Occipital lobe (tissue), 2 donors: ENCODE data around the gene MOV10. TPM values are rescaled to one million over a fixed set of nuclear protein-coding genes. Genes with fewer than 3 reads are reported as not detected.
A peak's percentile ranks its signal among the peaks of the same experiment; 100 is the strongest.

Experiments
- DNase-seq: peaks from one replicate; lab custom pipeline; 2025; lab: John Stamatoyannopoulos, UW
- total RNA-seq: library from RNA; depleted of rRNA; stranded (reverse); fragments of >200 nt; gene quantifications from one replicate; pipeline ENCODE4 v1.2.3, GENCODE V29; 2014

The MOV10 gene
- total RNA-seq, 1 donor from 2014 or later = 3.7 TPM

DNA sequence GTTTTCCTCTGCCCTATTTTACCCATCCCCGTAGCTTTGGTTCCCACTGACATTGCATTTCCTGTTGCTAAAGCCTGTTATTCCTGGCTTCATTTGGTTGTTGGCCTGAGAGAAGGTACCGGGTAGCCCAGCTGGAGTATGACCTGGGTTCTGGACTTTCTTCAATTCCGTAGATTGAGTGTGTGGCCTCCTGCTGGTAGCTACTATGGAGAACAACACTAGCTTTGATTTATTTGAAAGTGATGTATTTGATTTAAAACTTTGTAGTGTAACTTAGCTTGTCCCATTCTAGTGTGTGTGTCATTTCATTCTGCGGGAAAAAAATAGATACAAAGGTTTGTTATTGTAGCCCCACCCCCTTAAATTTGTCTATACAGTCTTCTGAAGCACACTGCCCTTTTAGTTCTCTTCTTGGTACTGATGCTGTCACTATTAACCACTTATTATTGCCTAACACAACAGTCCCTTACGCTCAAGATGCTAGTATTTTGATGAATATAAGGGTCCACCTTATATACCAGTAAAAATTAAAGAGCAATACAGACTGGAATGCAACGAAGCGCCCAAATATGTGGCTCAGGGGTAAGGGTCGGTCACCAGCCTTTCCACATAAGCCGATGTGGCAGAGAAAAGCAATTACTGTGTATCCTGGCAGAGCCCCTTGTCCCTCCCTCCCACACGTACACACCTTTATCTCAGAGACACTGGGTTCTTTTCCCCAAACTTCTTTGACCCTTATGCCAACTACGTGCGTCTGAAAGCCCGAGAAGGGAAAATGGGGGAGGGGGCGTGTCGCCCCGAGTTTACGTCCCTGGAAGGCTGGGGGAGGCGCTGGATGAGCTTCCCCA is 643 bp upstream of the MOV10 start:
- no peak for DNase-seq

DNA sequence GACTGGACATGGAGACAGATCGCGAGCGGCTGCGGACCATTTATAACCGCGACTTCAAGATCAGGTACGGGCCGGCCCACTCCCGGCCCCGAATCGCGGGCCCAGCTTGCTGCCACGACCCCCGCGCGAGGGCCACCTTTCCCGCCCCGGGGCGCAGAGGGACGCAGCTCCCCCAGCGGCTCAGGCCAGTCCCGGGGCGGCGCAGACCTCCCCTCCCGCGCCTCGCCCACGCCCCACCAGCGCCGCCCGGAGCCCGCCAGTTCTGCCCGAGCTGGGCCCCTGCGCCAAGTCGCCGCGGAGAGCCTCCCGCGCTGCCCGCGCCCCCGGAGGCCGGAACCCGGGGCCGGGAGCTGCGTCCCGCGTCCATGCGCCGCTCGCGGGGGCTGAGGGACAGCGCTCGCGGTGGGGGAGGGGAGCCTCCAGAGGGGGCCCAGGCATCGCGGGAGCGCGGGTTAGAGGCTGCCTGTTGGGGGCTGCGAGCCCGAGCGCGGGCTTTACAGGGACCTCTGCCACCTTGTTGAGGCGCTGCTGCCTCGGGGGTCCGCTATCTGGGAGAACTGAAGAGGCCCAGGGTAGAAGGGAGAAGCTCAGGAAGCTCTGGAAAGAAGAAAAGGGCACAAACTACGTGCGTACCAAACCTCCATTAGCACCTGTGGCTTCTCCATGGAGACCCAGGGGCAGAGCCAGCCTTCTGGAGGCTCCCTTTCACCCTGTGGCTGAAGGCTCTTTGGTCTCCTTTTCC is 698 bp downstream of the MOV10 start:
- peak; percentile 57 for DNase-seq

GRCh38 chr1:112675728-112676381 is 1.4 kb downstream of the MOV10 start:
- no peak for DNase-seq

DNA sequence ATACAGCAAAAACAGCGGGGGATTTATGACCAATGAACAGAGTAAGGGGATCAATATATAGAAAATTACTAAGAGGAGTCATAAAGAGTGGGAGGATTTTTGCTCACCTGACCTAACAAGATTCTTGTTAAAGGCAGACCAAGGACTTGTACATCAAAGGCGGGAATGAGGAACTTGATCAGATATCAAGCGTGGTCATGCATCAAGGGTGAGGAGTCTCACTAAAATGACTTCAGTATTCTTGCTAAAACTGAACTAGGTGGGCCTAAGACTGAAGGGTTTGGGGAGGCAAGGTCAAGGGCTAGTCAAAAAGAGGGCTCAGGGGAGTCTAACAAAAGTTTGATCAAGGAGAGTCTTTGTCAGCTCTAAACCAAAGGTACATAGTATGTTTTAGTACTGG is 2.1 kb downstream of the MOV10 start:
- DNase-seq = no peak

GRCh38 chr1:112677501-112677900 is 3.0 kb downstream of the MOV10 start:
- DNase-seq = no peak

DNA sequence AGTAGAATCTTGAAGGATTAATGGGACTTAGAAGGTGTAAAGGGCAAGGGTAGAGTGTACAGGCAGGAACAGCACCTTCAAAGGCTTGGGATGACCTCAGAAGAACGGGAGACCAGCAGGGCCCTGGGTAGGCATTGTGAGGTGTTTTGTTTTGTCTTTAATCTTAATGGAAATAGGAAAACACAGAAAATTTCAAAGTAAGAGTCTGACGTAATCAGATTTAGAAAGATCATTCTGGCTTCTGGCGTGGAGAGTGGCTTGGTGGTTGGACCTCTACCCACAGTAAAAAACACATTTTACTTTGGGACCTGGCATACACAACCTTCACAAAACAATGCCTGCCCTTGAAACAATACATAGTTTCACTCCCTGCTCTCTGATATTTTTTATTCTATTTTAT is 4.1 kb downstream of the MOV10 start:
- no peak for DNase-seq

DNA sequence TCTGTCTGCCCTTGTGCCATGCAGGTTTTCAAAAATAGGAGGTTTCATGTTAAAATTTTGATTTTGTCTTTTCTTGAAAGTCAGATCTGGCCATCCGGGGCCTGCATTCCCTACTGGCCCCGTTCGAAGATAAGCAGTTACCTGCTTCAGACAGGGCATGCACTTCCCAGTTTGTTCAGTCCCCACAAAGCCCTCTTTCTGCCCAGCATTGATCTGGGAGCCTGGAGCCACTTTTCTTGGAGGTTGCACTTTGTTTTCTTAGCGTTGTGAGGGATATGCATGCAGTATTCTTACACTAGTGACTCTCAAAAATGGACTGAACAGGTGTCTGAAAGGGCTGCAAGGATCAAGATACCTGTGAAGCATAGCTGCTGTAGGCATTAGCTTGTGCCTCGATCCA is 11.5 kb downstream of the MOV10 start:
- no peak for DNase-seq

DNA sequence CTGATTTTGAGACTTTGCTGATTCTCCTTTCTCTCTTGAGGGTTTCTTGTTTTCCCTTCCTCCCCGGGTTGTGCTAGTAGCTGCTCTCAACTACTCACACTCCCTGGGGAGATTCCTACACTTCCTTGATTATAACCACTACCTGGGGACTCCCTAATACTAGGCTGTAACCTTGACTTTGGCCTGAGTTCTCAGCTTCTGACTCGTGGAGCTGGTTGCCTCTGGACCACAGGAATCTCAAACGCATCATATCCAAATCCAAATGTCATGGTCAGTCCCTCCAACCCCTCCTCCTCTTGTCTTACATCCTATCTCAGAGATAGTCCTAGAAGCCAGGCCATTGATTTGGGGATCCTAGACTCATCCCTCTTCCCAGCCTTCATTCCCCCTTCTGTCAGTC is 12.0 kb downstream of the MOV10 start:
- no peak for DNase-seq

DNA sequence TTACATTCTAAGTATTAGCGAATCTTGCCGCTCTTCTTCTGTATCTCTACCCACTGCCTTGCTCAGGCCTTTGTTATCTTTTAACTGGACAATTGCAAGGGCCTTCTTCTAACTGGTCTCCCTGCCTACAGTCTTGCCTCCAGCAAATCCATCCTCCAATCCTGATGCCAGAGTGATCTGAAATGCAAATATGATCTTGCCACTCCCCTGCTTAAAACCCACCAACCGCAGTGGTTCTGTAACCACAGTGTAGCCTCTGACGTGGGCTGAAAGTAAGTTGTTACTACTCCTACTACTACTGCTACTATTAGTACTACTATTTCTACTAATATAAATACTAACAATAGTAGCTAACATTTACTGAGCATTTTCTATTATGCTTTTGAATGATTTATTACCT is 12.4 kb downstream of the MOV10 start:
- DNase-seq = no peak

- no peak for DNase-seq
Measured at GRCh38 chr1:112687361-112687760, 12.9 kb downstream of the MOV10 start.

DNA sequence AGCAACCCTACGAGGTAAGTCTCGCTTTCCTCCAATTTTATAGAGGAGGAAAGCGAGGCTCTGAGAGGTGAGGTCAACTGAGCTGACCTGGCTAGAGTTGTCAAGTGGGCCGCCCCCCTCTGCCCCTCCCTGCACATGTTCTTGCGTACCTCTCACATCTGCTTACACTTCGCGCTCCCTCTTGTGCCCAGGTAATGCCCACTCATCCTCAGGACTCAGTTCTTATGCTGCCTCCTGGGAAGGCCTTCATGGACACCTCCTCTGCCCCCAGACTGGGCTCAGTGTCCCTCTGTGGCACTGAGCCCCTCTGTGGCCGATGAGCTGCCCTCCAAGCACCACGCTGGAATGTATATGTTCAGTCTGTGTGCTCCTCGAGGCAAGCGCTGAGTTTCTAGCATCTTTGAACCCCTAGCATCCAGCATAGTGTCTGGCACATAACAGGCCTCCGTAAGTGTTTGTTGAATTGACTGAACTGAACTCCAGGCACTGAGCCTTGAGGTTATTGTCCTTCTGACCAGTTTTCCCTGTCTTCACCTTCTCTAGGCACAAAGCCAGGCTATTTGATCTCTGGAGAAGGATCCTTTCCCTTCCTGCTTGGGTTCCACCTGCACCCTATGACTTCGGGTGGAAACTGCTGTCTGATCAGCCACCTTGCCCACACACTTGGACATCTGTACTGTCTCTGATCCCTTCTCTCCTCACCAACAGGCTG is 13.5 kb downstream of the MOV10 start:
- DNase-seq = no peak

GRCh38 chr1:112688781-112689193 is 14.3 kb downstream of the MOV10 start:
- DNase-seq = no peak

- no peak for DNase-seq
Measured at GRCh38 chr1:112689196-112689841, 14.9 kb downstream of the MOV10 start.

DNA sequence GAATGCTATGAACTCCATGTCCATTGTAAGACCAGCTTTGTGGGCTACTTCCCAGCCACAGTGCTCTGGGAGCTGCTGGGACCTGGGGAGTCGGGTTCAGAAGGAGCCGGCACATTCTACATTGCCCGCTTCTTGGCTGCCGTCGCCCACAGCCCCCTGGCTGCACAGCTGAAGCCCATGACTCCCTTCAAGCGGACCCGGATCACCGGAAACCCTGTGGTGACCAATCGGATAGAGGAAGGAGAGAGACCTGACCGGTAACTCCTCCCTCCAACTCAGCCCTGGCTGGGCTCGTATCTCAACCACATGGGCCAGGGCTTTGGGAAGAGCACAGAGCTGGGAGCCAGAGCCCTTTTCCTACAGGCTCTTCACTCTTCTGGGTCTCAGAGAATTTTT is 15.4 kb downstream of the MOV10 start:
- DNase-seq = no peak

- no peak for DNase-seq
Measured at GRCh38 chr1:112692681-112693080, 18.2 kb downstream of the MOV10 start.

- no peak for DNase-seq
Measured at GRCh38 chr1:112693821-112694220, 19.4 kb downstream of the MOV10 start.

- no peak for DNase-seq
Measured at GRCh38 chr1:112694363-112694929, 20.0 kb downstream of the MOV10 start.

- no peak for DNase-seq
Measured at GRCh38 chr1:112695276-112695675, 20.8 kb downstream of the MOV10 start.

DNA sequence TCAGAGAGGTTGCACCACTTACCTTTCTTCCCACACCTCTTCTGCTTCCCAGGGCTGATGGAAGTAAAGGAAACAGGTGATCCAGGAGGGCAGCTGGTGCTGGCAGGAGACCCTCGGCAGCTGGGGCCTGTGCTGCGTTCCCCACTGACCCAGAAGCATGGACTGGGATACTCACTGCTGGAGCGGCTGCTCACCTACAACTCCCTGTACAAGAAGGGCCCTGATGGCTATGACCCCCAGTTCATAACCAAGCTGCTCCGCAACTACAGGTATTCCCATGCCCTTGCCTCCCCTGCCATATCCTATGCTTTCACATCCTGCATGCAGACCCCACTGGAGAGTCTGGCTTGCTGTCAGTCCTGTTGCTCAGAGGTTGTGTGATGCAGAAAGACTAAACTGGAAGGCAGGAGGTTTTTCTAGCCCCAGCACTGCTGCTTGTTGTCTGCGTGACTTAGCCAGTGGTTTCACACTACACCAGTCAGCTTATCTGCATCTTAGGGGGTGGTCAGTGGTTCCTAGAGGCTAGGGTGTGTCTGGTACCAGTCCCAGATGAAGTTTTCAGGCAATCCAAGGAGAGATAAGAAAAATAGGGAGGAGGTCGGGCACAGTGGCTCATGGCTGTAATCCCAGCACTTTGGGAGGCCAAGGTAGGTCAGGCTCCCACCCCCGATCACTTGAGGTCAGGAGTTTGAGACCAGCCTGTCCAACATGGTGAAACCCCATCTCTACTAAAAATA is 22.3 kb downstream of the MOV10 start:
- no peak for DNase-seq

GRCh38 chr1:112697781-112698201 is 23.3 kb downstream of the MOV10 start:
- no peak for DNase-seq
